MCF 10A (cell line): ENCODE data around the gene PBRM1. TPM values are rescaled to one million over a fixed set of nuclear protein-coding genes. Genes with fewer than 3 reads are reported as not detected.

Experiments
- BruUV-seq: library from RNA; stranded (reverse); fragments of 400-500 nt; replicated peaks from 2 replicates; lab custom pipeline; 2021; lab: Mats Ljungman, UMichigan
- CTCF ChIA-PET: fragments of 300-600 bp; sonication (Branson Sonifier 250); formaldehyde crosslinking; extraction: SDS; loops from one replicate; lab custom pipeline; 2021; ENCODE audit warnings: antibody characterized with exemption, inconsistent platforms; lab: Yijun Ruan, JAX
- POLR2A ChIA-PET: fragments of 300-600, 350-650 bp; sonication (Branson Sonifier 250); formaldehyde crosslinking; extraction: SDS; loops from one replicate; lab custom pipeline; 2020; ENCODE audit warnings: antibody characterized with exemption, inconsistent platforms; lab: Yijun Ruan, JAX
- DNase-seq: peaks from one replicate; pipeline ENCODE4 v3.0.0-alpha.2; 2018; ENCODE audit not compliant: unreplicated experiment
- H3K27ac Mint-ChIP-seq: one replicate; pipeline ENCODE4 v1.8.0; 2022; ENCODE audit warnings: mild to moderate bottlenecking, low read depth, mixed read lengths; ENCODE audit not compliant: unreplicated experiment
- H3K27me3 Mint-ChIP-seq: one replicate; pipeline ENCODE4 v1.8.0; 2022; ENCODE audit warnings: mixed read lengths; ENCODE audit not compliant: insufficient read depth, unreplicated experiment
- H3K36me3 Mint-ChIP-seq: one replicate; pipeline ENCODE4 v1.8.0; 2022; ENCODE audit warnings: mild to moderate bottlenecking, moderate library complexity, mixed read lengths; ENCODE audit not compliant: insufficient read depth, unreplicated experiment
- H3K4me1 Mint-ChIP-seq: one replicate; pipeline ENCODE4 v1.8.0; 2022; ENCODE audit warnings: mixed read lengths; ENCODE audit not compliant: insufficient read depth, unreplicated experiment
- H3K4me3 Mint-ChIP-seq: one replicate; pipeline ENCODE4 v1.8.0; 2022; ENCODE audit warnings: mild to moderate bottlenecking, moderate library complexity, mixed read lengths; ENCODE audit not compliant: unreplicated experiment
- H3K9me3 Mint-ChIP-seq: one replicate; pipeline ENCODE4 v1.8.0; 2022; ENCODE audit warnings: mixed read lengths; ENCODE audit not compliant: unreplicated experiment
- CTCF ChIP-seq: fragments of 200-600 bp; IDR thresholded peaks from one replicate; pipeline ENCODE4 v1.8.0; 2022; ENCODE audit warnings: antibody characterized with exemption, mild to moderate bottlenecking; ENCODE audit not compliant: unreplicated experiment
- intact Hi-C: fragments of 100-400 bp; cut with micrococcal nuclease; formaldehyde crosslinking; loops from 2 replicates; pipeline ENCODE4 v1.14.1; 2022
- total RNA-seq: library from RNA; stranded (reverse); gene quantifications from 2 replicates; pipeline ENCODE4 v1.2.3, GENCODE V29; 2022

The PBRM1 gene
- total RNA-seq, 1 experiment from 2014 or later, result 56.9 TPM

- ChIA-PET POLR2A (interaction anchor here (0.6 to 3.0 kb wide), 2 partner anchors 15 to 33 kb away, joined by 3 to 16 read pairs; partner anchors contain the start of gene UQCC5), CTCF (interaction anchor here (1.7 kb wide), 1 partner anchor 124 kb away, joined by 4 read pairs; no protein-coding TSS in a partner anchor)
- Mint-ChIP-seq H3K27ac (peak overlapping the region; percentile 51), H3K9me3 (no peaks in the 10 kb centered on the region), H3K36me3 (peaks cover 65% of the 10 kb centered on the region), H3K27me3 (no peaks in the 10 kb centered on the region), H3K4me3 (no peak overlapping the region), H3K4me1 (no peaks in the 10 kb centered on the region)
- no peak for TF ChIP-seq CTCF
- no peak for DNase-seq
- intact Hi-C loops, result no loop called here
- BruUV-seq, result no TSS peak
These were observed 133.6 kb downstream of the PBRM1 start for GRCh38 chr3:52552089-52552488.

GRCh38 chr3:52551118-52551517, 134.6 kb downstream of the PBRM1 start:
- ChIA-PET POLR2A (interaction anchor here (1.2 to 3.0 kb wide), 2 partner anchors 8 to 14 kb away, joined by 3 to 16 read pairs; partner anchors contain the start of gene UQCC5), CTCF (interaction anchor here (1.7 kb wide), 1 partner anchor 123 kb away, joined by 4 read pairs; no protein-coding TSS in a partner anchor)
- H3K4me1 Mint-ChIP-seq, result no peaks in the 10 kb centered on the region
- no peaks in the 10 kb centered on the region for H3K27me3 Mint-ChIP-seq
- TF ChIP-seq CTCF, result no peak
- no peak overlapping the region for H3K4me3 Mint-ChIP-seq
- no peaks in the 10 kb centered on the region for H3K9me3 Mint-ChIP-seq
- H3K36me3 Mint-ChIP-seq, result peaks cover 66% of the 10 kb centered on the region
- H3K27ac Mint-ChIP-seq, result no peak overlapping the region
- BruUV-seq, result no TSS peak
- intact Hi-C loops, result no loop called here
- no peak for DNase-seq

- no TSS peak for BruUV-seq
These were observed 138.6 kb downstream of the PBRM1 start for GRCh38 chr3:52547143-52547542.

More at GRCh38 chr3:52547143-52547542, 138.6 kb downstream of the PBRM1 start:
- intact Hi-C loops, result no loop called here
- no peak for DNase-seq
- Mint-ChIP-seq H3K27me3 (no peaks in the 10 kb centered on the region), H3K27ac (no peak overlapping the region), H3K36me3 (peaks cover 82% of the 10 kb centered on the region), H3K4me3 (no peak overlapping the region), H3K4me1 (peaks cover 7% of the 10 kb centered on the region), H3K9me3 (no peaks in the 10 kb centered on the region)
- ChIA-PET POLR2A (interaction anchor here (1.1 kb wide), 1 partner anchor 139 kb away, joined by 3 read pairs; no protein-coding TSS in a partner anchor), CTCF (no interaction called here)
- no peak for TF ChIP-seq CTCF
